ENCODE results near the gene HAO2. TPM values are rescaled to one million over a fixed set of nuclear protein-coding genes. Genes with fewer than 3 reads are reported as not detected.
"Not testable (repeated sequence)": the region's sequence is repeated elsewhere in the genome, so short reads cannot be mapped to it uniquely, and the experiment has no call there.

HAO2 gene
- total RNA-seq, 1 donor from 2014 or later, result not detected

DNA sequence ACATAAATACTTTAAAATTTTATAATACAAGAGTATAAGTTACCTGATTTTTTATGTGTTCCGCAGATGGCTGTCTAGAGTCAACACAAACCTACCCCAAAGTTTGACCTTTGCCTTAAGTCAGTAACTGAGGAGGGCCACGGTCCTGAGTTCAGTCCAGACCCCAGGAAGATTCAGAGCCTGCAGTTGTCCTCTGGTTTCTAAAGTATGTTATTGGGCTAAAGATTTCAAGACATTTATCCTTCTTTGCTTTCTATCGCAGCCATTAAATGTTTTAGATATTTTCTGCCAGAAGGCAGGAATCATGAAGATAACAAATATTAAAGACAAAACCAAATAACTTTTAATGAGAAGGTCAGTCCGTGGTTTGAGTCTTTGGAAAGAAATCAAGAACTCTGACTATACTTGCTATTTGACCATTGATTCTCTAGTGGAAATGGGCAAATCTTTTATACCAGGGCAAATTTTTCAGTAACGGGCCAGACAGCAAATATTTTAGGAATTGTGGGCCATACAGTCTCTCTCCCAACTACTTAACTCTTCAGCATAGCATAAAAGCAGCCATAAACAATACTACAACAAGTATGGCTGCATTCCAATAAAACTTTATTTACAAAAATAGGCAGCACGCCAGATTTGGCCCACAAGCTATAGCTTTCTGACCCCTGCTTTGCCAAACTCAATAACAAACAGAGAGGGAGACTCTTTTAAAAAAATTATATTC, 38.0 kb upstream of the HAO2 start:
- no peak for DNase-seq (ENCODE audit: extremely low spot score, unreplicated experiment)
- Mint-ChIP-seq H3K27me3 (ENCODE audit: unreplicated experiment) (no peaks in the 10 kb centered on the region), H3K27ac (ENCODE audit: unreplicated experiment) (peak overlapping the region; percentile 50), H3K4me1 (ENCODE audit: unreplicated experiment) (peaks cover 30% of the 10 kb centered on the region), H3K9me3 (ENCODE audit: unreplicated experiment) (no peaks in the 10 kb centered on the region), H3K36me3 (ENCODE audit: unreplicated experiment) (no peaks in the 10 kb centered on the region), H3K4me3 (ENCODE audit: unreplicated experiment) (no peak overlapping the region)
- TF ChIP-seq CTCF (IDR thresholded peaks at IDR 0.05), result no peak

- Mint-ChIP-seq H3K4me3 (ENCODE audit: unreplicated experiment) (no peak overlapping the region), H3K4me1 (ENCODE audit: unreplicated experiment) (peaks cover 30% of the 10 kb centered on the region), H3K36me3 (ENCODE audit: unreplicated experiment) (no peaks in the 10 kb centered on the region), H3K27ac (ENCODE audit: unreplicated experiment) (no peak overlapping the region), H3K27me3 (ENCODE audit: unreplicated experiment) (no peaks in the 10 kb centered on the region), H3K9me3 (ENCODE audit: unreplicated experiment) (no peaks in the 10 kb centered on the region)
- no peak for TF ChIP-seq CTCF (IDR thresholded peaks at IDR 0.05)
- no peak for DNase-seq (ENCODE audit: extremely low spot score, unreplicated experiment)
Observed at GRCh38 chr1:119331190-119331515, 37.4 kb upstream of the HAO2 start.

DNA sequence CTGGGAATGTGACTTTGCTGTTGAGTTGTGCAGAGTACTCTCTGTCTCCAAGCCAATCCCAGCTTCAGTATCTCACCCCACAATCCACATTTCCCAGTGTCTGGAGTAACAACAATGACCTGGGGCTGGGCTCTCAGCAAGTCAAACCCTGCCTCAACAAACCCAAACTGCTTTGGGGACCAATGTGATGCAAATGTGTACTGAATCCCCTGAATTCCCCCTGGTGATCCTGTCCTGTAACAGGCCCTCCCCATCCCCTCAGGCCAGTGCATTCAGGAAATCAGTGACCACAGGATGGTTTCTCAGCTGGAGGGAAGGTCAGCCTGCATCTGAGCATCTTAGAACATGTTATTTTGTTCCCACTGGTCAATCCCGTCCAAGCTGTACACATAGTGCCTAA, 36.7 kb upstream of the HAO2 start:
- H3K27ac Mint-ChIP-seq (ENCODE audit: unreplicated experiment), result no peak overlapping the region
- H3K27me3 Mint-ChIP-seq (ENCODE audit: unreplicated experiment), result no peaks in the 10 kb centered on the region
- H3K4me3 Mint-ChIP-seq (ENCODE audit: unreplicated experiment), result no peak overlapping the region
- no peak for TF ChIP-seq CTCF (IDR thresholded peaks at IDR 0.05)
- no peak for DNase-seq (ENCODE audit: extremely low spot score, unreplicated experiment)
- H3K4me1 Mint-ChIP-seq (ENCODE audit: unreplicated experiment), result peaks cover 30% of the 10 kb centered on the region
- H3K36me3 Mint-ChIP-seq (ENCODE audit: unreplicated experiment), result no peaks in the 10 kb centered on the region
- H3K9me3 Mint-ChIP-seq (ENCODE audit: unreplicated experiment), result no peaks in the 10 kb centered on the region

- Mint-ChIP-seq H3K27ac (ENCODE audit: unreplicated experiment) (no peak overlapping the region), H3K4me3 (ENCODE audit: unreplicated experiment) (no peak overlapping the region)
- no peak for TF ChIP-seq CTCF (IDR thresholded peaks at IDR 0.05)
Observed at GRCh38 chr1:119332622-119333021, 36.0 kb upstream of the HAO2 start.

GRCh38 chr1:119333163-119333896, 35.3 kb upstream of the HAO2 start:
- Mint-ChIP-seq H3K27me3 (ENCODE audit: unreplicated experiment) (no peaks in the 10 kb centered on the region), H3K4me3 (ENCODE audit: unreplicated experiment) (no peak overlapping the region), H3K27ac (ENCODE audit: unreplicated experiment) (no peak overlapping the region), H3K36me3 (ENCODE audit: unreplicated experiment) (no peaks in the 10 kb centered on the region), H3K9me3 (ENCODE audit: unreplicated experiment) (no peaks in the 10 kb centered on the region), H3K4me1 (ENCODE audit: unreplicated experiment) (peaks cover 24% of the 10 kb centered on the region)
- no peak for TF ChIP-seq CTCF (IDR thresholded peaks at IDR 0.05)
- no peak for DNase-seq (ENCODE audit: extremely low spot score, unreplicated experiment)

More at GRCh38 chr1:119332622-119333021, 36.0 kb upstream of the HAO2 start:
- Mint-ChIP-seq H3K27me3 (ENCODE audit: unreplicated experiment) (no peaks in the 10 kb centered on the region), H3K9me3 (ENCODE audit: unreplicated experiment) (no peaks in the 10 kb centered on the region), H3K4me1 (ENCODE audit: unreplicated experiment) (peaks cover 26% of the 10 kb centered on the region), H3K36me3 (ENCODE audit: unreplicated experiment) (no peaks in the 10 kb centered on the region)
- DNase-seq (ENCODE audit: extremely low spot score, unreplicated experiment), result no peak

- not testable (repeated sequence) for H3K9me3 Mint-ChIP-seq (ENCODE audit: unreplicated experiment); DNase-seq (ENCODE audit: extremely low spot score, unreplicated experiment); H3K4me3 Mint-ChIP-seq (ENCODE audit: unreplicated experiment); H3K36me3 Mint-ChIP-seq (ENCODE audit: unreplicated experiment); H3K27ac Mint-ChIP-seq (ENCODE audit: unreplicated experiment); H3K27me3 Mint-ChIP-seq (ENCODE audit: unreplicated experiment)
- peaks cover 24% of the 10 kb centered on the region for H3K4me1 Mint-ChIP-seq (ENCODE audit: unreplicated experiment)
Observed at GRCh38 chr1:119333897-119334250, 34.7 kb upstream of the HAO2 start.

Data from osteocyte (in vitro differentiated cells).